ENCODE results near the gene PDE4D. TPM values are rescaled to one million over a fixed set of nuclear protein-coding genes. Genes with fewer than 3 reads are reported as not detected.

PDE4D gene
- total RNA-seq, 1 experiment from 2014 or later, result 2.1 TPM

DNA sequence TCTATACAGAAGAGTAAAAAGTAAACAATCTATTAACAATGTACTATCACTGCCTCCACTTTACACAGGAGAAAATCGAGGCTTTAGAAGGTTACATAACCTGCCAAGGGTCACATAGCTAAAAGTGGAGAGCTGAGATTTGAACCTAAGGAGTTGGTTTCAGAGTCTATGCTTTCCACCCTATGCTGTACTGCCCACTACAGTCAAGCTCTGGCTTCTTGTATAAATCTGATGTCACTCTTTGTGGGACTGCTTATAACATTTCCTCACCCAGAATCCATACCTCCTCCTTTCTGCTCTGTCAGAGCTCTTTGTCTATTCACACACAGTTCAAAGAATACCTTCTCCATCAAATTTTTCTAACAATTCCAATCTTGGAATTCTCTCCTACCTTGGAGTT, 807.5 kb downstream of the PDE4D start:
- no peak overlapping the region for H4K8ac ChIP-seq (replicated peaks; ENCODE audit: insufficient read length, low read depth, low read length)
- H3K4ac ChIP-seq (ENCODE audit: low read depth, low read length), result no peak overlapping the region
- no peaks in the 10 kb centered on the region for H4K20me1 ChIP-seq (ENCODE audit: control insufficient read depth, insufficient read depth, insufficient read length)
- H3K4me2 ChIP-seq (ENCODE audit: insufficient read depth, insufficient read length, low read length), result no peak overlapping the region
- no peaks in the 10 kb centered on the region for H3K79me1 ChIP-seq (ENCODE audit: insufficient read depth, low read depth, low read length, poor library complexity, severe bottlenecking)
- no peaks in the 10 kb centered on the region for H3K9me3 ChIP-seq (ENCODE audit: control insufficient read depth, low read depth, low read length)
- TF ChIP-seq, protein P1, sequence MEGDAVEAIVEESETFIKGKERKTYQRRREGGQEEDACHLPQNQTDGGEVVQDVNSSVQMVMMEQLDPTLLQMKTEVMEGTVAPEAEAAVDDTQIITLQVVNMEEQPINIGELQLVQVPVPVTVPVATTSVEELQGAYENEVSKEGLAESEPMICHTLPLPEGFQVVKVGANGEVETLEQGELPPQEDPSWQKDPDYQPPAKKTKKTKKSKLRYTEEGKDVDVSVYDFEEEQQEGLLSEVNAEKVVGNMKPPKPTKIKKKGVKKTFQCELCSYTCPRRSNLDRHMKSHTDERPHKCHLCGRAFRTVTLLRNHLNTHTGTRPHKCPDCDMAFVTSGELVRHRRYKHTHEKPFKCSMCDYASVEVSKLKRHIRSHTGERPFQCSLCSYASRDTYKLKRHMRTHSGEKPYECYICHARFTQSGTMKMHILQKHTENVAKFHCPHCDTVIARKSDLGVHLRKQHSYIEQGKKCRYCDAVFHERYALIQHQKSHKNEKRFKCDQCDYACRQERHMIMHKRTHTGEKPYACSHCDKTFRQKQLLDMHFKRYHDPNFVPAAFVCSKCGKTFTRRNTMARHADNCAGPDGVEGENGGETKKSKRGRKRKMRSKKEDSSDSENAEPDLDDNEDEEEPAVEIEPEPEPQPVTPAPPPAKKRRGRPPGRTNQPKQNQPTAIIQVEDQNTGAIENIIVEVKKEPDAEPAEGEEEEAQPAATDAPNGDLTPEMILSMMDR (conservative IDR thresholded peaks at IDR 0.05), result no peak
- no peaks in the 10 kb centered on the region for H3K79me2 ChIP-seq (ENCODE audit: insufficient read depth, low read length)
- Mint-ChIP-seq H3K27me3 (ENCODE audit: low read depth) (no peaks in the 10 kb centered on the region; the same call in 1 of the 2 replicates), H3K4me1 (no peaks in the 10 kb centered on the region), H3K27ac (no peak overlapping the region), H3K4me3 (no peak overlapping the region), H3K36me3 (ENCODE audit: insufficient read depth in 1 of 3, low read depth in 3 of 3) (no peaks in the 10 kb centered on the region), H3K9me3 (no peaks in the 10 kb centered on the region)
- no peak overlapping the region for H2AFZ ChIP-seq (ENCODE audit: low read length)
- no peak overlapping the region for H3K27ac ChIP-seq (ENCODE audit: insufficient read length, low read depth, low read length)
- H3K18ac ChIP-seq (ENCODE audit: insufficient read length, low read depth, low read length), result no peak overlapping the region
- no peak overlapping the region for H2BK5ac ChIP-seq (ENCODE audit: insufficient read length, low read length)
- no peak overlapping the region for H4K91ac ChIP-seq (ENCODE audit: insufficient read length, low read depth, low read length)
- no peak overlapping the region for H2BK20ac ChIP-seq (ENCODE audit: low read depth, low read length, poor library complexity, severe bottlenecking)
- H3K9ac ChIP-seq (ENCODE audit: extremely low read depth, insufficient read length, low read length), result no peak overlapping the region
- H3T11ph ChIP-seq (ENCODE audit: low read length), result no peak overlapping the region
- no peak overlapping the region for H3K14ac ChIP-seq (ENCODE audit: insufficient read depth, low read length)
- H2BK120ac ChIP-seq (ENCODE audit: low read depth, low read length, poor library complexity, severe bottlenecking), result no peak overlapping the region
- H2BK15ac ChIP-seq (ENCODE audit: low read depth, low read length), result no peak overlapping the region
- H4K5ac ChIP-seq (ENCODE audit: insufficient read length, low read depth, low read length), result no peak overlapping the region
- H3K4me1 ChIP-seq (ENCODE audit: insufficient read depth, low read length), result no peaks in the 10 kb centered on the region
- no peaks in the 10 kb centered on the region for H3K27me3 ChIP-seq (ENCODE audit: insufficient read depth, low read length)
- H2AK5ac ChIP-seq (ENCODE audit: insufficient read length, low read length), result no peak overlapping the region
- H2BK12ac ChIP-seq (ENCODE audit: insufficient read length, low read depth, low read length), result no peak overlapping the region
- no peak overlapping the region for H3K56ac ChIP-seq (ENCODE audit: insufficient read length, low read depth, low read length)
- no peak for DNase-seq
- no peaks in the 10 kb centered on the region for H3K23me2 ChIP-seq (ENCODE audit: insufficient read length, low read depth, low read length, poor library complexity, severe bottlenecking)
- H3K23ac ChIP-seq (ENCODE audit: insufficient read length, low read depth, low read length), result no peak overlapping the region
- WGBS (ENCODE audit: extremely low coverage, insufficient read length, low lambda C conversion rate), result no CpG with 5 or more reads among the region's 1 CpG
